Renal cortex interstitium (tissue), 11 donors: ENCODE results near the gene SLC34A1. TPM values are rescaled to one million over a fixed set of nuclear protein-coding genes. Genes with fewer than 3 reads are reported as not detected.
"Not testable (repeated sequence)": the region's sequence is repeated elsewhere in the genome, so short reads cannot be mapped to it uniquely, and the experiment has no call there.

Experiments used
- DNase-seq, 11 donors: peaks; one replicate each; pipeline ENCODE4 v3.0.0-alpha.2; 2013; ENCODE audit warnings: low read depth in 9 of 11, low spot score in 4 of 11; ENCODE audit errors: extremely low read depth in 1 of 11
- polyA plus RNA-seq, 3 donors: library from polyadenylated mRNA; unstranded; fragments of 120-200 nt; gene quantifications; one replicate each; pipeline ENCODE4 v1.2.1, GENCODE V29; 2013; ENCODE audit not compliant: insufficient read length in 3 of 3

SLC34A1 gene
- polyA plus RNA-seq, 3 donors = 181 to 315 (median 202) TPM

DNA sequence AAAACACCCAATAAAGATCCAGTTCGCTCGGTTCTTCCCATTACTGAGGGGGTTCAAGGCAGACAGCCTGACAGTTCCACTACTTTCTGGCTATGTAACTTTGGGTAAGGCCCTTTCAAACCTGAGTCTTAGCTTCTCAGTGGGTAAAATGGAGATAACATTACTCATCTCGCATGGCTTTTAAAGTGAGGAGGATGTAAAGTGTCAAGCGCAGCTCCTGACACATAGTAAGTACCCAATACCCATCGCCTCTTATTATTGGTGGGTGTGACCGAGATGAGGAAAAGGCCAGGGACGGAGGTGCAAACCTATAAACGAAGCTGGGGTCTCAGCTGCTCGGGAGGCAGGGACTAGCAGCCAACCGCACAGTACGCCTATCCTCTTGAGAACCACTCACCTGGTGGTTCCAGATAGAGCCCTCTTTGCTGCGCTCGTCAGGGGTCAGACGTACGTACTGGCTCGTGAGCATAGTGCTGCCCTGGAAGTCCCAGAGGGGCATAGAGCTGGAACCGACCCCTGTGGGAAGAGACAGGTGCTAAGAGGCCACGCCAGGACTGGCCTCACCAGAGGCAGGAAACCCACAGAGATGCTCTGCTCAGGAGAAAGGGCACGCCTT, 33.4 kb upstream of the SLC34A1 start:
- no peak for DNase-seq

DNA sequence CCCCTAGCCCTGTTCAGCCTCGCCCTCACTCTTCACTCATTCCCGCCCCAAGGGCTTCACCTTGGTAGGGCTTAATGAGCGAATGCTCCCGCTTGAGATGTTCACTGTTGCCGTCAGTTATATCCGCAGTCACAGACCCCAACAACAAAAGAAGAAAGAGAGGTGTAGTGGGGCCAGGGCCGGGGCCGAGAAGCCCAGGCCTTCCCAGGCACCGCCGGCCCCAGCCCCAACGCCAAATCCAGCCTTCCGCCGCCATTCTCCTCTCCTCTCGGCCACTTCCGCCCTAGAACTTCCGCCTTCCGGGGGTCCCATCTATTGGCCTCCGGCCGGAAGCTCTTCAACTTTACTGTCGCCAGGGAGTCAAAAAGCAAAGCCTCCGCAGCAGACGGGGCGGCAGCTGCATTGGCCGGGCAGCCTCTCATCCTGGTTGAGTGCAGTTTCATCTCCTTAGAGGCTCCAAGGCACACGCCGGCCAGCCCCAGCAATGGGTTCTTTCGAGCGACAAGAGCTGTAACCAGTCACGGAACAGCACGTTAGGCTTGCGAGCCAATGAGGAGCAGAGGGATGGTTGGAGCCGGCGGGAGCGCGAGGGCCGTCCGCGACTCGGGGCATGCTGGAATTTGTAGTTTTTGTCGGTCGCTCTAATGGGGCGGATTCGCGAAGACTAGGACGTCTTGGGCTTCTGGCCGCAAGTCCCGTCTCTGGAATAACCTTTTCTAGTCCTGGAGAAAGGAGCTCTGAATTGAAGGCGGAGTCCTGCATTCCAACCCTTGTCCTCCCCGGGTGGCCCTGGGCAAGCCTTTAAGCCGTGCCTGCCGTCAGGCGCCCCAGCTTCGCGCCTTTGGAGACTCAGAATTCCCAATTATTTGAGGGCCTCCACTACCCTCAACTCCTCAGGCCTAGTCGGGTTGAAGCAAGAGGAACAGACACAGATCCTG, 32.6 kb upstream of the SLC34A1 start, which contains the start of gene LMAN2:
Gene LMAN2 (minus strand): TSS at position 277 of the 938 bp plus-strand sequence. CDS start 21 bp downstream, at position 256.
- peak; percentile 87 to 96 (median 93) for DNase-seq

DNA sequence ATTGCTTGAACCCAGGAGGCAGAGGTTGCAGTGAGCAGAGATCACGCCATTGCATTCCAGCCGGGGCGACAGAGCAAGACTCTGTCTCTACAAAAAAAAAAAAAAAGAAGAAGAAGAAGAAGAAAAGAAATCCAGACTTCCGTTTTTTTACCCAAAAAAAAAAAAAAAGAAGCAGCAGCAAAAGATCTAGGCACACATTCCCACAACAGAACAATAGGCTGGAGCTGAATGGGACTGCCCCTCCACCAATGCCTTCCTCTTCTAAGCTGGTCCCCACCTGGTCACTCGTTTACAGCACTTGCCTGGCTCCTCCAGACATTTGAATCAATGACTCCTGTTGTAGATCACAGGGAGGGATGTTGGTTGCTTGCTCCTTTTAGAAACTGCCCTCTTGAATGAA, 31.1 kb upstream of the SLC34A1 start:
- no peak for DNase-seq

DNA sequence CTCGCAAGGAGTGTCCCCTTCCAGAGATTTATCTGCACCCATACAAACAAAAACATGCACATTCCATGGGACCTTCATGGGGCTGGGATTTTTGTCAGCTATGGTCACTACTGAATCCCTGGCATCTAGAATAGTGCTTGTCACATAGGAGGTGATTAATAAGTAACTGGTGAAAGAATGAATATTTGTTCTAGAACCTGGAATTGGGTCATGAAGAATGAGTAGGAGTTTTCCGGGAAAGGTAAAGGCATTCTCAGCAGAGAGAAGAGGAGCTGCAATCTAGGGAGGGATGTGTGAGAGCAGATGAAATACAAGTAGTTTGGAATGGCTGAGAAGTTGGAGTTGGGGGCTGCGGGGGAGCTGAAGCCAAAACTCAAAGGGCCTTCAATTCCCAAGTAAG, 30.0 kb upstream of the SLC34A1 start:
- no peak for DNase-seq

DNA sequence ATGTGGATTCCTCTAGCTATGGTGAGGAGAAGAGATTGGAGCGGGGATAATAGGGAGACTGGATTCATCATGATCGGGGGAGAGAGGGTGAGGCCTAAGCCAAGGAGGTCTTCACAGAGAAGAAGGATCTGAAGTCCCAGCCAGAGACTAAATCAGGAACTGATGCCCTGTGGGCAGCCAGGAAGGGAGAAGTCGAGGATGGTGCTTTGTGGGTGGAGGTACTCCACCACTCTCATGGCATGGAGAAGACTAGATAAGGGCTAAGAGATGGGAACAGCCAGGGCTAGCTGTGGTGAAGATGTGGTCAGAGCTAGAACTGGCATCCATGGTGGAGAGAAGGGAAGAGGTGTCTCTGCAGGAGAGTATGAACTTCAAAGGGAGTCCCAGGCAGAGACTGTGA, 29.5 kb upstream of the SLC34A1 start:
- no peak for DNase-seq

DNA sequence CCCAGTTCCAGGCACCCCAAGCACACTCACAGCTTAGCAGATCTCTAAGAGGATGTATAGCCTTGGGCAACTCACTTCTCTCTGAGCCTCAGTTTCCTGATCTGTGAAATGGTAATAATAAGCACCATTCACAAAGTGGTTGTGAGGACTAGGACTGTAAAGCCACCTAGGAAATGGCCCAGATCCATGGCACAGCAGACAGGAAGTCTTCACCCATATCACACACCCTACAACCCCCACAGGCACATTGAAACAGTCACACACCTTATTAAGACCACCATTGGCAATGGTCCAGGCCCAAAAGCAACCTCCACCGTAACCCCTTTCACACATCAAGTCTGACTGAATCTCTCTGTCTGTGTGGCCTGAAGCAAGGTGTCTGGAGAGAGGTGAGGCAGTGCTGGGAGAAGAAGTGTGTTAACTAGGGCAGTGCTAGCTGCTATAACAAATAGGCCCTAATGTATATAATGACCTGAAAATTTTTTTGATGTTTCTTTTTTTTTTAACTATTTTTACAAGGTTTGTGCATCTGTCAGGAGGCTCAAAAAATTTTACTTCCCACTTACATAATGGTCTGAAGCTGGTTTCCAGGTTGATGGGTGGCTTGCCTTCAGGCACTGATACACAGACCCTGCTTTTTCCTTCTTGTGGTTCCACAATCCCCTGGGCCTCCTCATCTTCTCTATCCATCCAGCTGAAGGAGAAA, 28.9 kb upstream of the SLC34A1 start:
- DNase-seq = no peak

DNA sequence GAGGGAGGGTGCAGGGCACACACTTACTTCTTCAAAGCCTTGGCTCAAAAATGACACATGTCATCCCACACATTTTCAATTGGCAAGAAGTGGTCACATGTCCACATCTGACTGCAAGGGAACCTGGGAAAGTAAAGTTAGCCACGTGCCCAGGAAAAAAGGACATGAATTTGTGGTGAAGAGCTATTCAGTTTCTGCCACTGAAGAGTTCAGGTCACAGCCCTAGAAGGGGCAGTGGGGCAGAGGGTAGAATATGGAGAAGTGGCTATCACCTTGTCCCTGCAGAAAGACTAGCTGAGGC, 28.4 kb upstream of the SLC34A1 start:
- DNase-seq = no peak

DNA sequence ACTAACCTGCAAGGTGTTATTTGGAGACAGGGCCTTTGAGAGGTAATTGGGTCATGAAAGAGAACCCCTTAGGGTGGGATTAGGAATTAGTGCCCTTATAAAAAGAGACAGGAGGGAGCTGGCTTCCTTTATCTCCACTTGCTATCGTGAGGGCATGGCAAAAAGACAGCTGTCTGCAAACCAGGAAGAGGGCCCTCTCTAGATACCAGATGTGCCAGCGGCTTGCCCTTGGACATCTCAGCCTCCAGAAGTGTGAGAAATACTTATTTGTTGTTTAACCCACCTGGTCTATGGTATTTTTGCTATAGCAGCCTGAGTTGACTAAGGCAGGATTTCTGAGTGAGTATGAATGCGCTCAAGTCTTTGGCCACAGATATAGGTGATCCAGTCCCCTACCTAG, 27.5 kb upstream of the SLC34A1 start:
- no peak for DNase-seq

DNA sequence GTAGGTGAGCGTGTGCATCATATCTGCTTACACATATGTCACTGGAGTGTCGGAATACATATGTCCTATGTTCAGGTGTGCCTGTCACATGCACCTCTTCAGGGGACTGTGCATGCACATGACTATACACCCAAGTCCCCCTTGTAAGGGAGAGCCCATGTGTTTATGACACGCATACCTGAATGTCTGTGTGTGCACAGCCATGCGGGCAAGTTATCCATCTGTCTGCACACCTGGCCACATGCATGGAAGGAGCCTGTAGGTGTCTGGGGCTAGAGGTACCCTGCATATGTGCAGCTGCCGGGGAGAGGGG, 27.1 kb upstream of the SLC34A1 start:
- DNase-seq = no peak

DNA sequence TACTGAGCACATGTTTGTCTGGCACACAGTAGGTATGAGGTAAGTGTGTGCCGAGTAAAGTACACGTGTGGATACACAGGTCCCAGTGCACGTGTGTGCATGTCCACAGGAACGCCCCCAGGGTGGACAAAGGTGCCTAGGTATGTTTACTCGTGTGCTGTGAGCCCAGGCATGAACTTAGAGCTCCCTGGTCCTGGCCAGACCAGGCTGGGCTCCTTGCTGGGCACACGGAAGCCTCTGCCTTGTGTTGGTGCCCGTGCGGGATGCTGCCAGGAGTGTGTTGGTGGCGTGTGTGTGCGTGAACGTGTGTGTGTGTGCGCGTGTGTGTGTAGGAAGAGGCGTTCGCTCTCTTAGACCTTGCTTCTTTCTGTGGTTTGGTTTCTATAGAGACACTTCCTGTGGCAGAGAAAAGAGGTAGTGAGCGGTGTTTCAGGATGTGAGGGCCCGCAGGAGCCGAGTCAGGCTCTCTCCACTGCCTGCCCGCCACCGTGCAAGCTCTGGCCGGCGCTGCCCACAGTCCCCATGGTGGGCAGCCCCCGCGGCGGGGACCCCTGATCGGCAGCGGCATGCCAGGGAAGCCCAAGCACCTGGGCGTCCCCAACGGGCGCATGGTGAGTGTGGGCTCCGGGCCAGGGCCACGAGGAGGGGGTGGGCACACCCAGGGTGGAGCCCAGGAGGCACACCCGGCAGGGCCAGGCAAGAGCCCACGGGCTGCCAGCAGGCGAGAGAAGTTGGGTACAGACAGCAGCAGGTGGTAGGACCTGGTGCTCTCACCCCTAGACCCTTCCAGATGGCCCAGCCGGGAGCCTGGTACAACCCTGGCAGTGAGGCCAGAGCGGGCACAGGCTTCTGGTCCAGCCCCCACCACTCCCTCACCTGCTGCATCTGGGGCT, 26.5 kb upstream of the SLC34A1 start, which contains the start of gene RGS14:
Gene RGS14 (plus strand): TSS at position 466 of the 893 bp plus-strand sequence. CDS start 101 bp downstream, at position 567.
- DNase-seq = no peak

DNA sequence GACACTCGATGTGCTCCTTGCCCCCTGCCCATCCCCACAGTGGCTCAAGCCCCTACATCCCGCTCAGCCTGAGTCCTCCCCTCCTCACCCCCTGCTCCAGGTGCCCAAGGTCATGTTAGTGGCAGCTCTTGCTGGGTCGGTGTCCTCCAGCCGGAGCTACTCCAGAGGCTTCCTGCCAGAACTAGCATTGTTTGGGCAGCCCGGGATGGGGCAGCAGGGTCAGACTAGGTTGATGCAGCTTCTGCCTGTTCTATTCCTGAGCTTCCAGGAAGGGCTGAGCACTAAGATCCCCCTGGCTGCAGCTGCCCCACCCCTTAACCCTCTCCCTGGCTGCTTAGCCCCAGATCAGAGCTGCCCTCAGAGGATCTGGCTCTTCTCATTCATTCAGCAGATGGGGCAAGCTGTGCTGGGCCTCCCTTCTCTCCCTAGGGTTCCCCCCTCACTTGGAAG, 25.8 kb upstream of the SLC34A1 start:
- DNase-seq = no peak

DNA sequence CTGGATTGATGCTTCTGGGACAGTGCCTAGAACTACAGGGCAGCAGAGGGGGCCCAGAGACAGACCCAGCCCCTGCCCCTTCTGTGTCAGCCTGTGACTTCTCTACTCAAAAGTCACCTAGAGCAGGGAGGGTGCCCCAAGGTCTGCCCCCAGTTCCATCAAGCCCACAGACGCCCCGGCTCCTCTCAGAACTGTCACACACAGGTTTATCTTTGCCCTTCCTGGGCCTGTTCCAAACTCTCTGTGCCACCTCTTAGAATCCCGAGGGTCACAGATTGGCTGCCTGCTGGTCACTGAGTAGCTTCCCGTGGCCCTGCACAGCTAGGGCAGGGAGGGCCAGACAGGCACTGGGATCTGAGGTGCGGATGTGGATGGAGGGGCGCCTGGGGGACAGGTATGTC, 24.8 kb upstream of the SLC34A1 start:
- DNase-seq = no peak

DNA sequence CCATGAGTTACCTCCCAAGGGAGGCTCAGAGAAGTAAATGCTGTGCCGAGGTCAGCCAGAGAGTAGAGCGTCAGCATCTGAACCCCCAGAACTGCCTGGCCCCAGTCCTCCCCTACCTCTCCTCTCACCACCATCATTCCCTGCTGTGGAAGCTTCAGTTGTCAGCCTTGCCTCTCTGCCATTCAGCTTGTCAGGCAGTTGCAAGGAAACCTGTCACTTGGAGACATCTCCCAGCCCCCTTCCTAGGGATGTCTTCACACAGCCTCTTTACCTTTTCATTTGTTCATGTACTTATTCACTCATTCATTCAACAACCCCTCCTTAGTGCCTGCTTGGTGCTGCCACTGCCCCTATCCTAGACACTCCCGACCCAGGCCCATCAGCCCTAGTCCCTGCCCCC, 24.4 kb upstream of the SLC34A1 start:
- no peak for DNase-seq

DNA sequence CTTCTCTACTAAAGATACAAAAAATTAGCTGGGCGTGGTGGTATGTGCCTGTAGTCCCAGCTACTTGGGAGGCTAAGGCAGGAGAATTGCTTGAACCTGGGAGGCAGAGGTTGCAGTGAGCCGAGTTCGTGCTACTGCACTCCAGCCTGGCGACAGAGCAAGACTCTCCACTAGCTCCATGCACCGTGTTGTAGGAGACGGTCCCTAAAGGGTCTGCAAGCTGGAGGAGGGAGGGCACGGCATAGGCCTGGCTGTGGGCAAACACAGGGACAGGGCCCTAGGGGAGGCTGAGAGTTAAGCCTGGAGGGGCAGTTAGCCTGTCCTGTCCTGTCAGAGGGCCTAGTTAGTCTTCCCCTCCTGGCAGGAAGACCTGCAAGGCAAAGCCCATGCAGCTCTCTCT, 23.5 kb upstream of the SLC34A1 start:
- DNase-seq = not testable (repeated sequence)

DNA sequence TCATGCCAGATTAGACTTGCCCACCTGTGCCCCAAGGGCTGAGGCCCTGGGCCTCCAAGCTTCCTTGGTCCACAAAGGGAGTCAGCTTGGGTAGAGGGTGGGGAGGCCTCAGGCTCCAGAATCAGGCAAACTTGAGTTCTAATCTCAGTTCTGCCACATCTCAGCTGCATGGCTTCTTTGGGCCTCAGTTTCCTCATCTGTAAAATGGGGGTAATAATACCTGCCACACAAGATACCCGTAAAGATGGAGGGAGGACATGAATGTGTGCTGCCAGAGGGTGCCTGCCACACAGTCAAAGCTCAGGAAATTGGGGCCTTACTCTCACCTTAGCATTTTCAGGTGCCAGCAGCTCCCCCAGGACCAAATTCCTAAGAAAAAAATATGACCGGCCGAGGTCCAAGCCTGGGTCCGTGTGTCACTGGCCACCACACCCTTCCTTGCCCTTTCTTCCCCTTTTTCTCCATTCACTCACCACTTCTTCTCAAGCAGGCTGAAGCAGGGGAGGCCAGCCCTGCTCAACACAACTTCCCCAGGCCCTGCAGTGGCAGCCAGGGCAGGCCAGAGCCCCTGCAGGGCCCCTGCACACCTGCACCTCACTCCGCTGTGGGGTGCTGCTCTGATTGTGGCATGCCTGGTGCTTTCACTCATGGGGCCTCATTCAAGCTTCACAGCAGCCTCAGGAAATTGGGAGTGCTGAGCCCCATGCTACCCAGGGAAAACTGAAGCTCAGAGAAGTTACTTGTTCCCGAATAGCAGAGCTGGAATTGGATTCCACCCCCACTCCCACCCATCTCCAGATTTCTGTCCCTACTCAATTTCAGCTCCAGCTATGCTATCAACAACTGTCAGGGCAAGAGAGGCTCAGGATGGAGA, 22.6 kb upstream of the SLC34A1 start:
- no peak for DNase-seq

DNA sequence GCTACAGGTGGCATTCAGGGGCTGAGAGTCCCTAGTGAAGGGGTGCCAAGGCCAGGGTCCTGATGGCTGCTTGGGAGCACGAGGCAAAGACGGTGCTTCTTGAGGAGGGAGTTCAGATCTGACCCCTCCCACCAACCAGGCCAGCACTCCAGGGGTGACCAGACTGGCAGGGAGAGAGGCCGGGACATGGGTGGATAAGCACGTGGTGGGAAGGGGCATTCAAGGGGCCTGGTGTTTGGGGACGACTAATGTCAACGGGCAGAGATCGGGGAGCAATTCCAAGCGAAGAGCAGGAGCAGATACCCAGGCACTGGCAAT, 22.0 kb upstream of the SLC34A1 start:
- no peak for DNase-seq

DNA sequence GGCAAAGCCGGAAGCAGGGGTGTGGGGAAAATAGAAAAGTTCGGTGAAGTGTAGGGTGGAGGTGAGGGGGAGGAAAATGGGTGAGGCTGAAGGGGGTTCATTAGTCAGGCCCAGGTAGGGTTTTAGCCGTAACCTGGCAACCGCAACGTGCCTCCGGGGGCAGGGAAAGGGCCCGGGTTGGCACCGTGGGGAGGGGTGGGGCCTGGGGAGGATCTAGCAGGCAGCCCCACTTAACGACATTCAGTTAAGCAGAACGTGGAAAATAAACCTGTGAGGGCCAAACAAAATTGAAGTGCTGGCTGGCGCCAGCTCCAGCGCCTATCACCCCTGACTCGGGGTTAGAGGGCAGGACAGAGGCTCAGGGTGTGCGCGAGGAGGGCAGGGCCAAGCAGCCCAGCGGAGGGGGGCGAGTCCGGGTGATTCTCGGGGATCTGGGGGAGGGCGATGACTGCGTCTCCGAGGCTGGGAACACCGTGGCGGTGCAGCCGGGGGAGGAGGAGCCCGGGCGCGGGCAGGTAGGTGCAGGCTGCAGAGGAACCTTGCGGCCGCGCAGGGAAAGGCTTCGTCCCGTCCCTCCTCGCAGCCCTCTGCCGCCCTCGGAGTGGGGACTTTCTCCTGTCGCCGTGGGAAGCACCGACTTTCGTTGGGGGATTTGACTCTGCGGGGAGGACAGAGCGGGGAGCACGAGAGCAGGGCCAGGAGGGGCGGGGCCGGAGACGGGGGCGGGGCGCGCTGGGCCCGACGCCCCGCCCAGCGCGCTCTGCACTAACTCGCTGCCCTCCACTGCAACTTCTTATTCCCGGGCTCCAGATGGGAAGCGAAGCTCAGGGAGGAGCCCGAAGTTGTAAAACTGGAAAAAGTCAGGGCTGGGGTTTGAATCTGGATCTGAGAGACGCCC, 21.4 kb upstream of the SLC34A1 start:
- DNase-seq = peak in 6 of 11 donors; percentile 37 to 54 (median 50)
